Activated T-helper 2 cell treated with anti-CD3 and anti-CD28 coated beads, Interferon-gamma antibody, Interleukin-2, Interleukin-4, amounts not matched to agents 10 μg/mL and 5 μg/mL and 100 μg/mL, durations not matched to agents 14 hours and 24 hours and 36 hours (primary cell): Measurements from ENCODE around the gene DNER. TPM values are rescaled to one million over a fixed set of nuclear protein-coding genes. Genes with fewer than 3 reads are reported as not detected.
"Not testable (repeated sequence)": the region's sequence is repeated elsewhere in the genome, so short reads cannot be mapped to it uniquely, and the experiment has no call there.

Experiments used
- DNase-seq: peaks from one replicate; pipeline ENCODE4 v3.0.0; 2021; ENCODE audit warnings: low spot score
- H3K27ac Mint-ChIP-seq: one replicate; pipeline ENCODE4 v1.8.0; 2021; ENCODE audit warnings: mixed read lengths
- H3K27me3 Mint-ChIP-seq: one replicate; pipeline ENCODE4 v1.8.0; 2021; ENCODE audit warnings: low read depth, mixed read lengths
- H3K36me3 Mint-ChIP-seq: one replicate; pipeline ENCODE4 v1.8.0; 2021; ENCODE audit warnings: low read depth, mixed read lengths
- H3K4me1 Mint-ChIP-seq: one replicate; pipeline ENCODE4 v1.8.0; 2021; ENCODE audit warnings: low read depth, mixed read lengths
- H3K4me3 Mint-ChIP-seq: one replicate; pipeline ENCODE4 v1.8.0; 2021; ENCODE audit warnings: low read depth, mild to moderate bottlenecking, moderate library complexity, mixed read lengths
- H3K9me3 Mint-ChIP-seq: one replicate; pipeline ENCODE4 v1.8.0; 2021; ENCODE audit warnings: mixed read lengths
- intact Hi-C: fragments of 100-400 bp; cut with micrococcal nuclease; formaldehyde crosslinking; loops from one replicate; pipeline ENCODE4 v1.15.1; 2023
- total RNA-seq: library from RNA; stranded (reverse); gene quantifications from 2 replicates; pipeline ENCODE4 v1.2.3, GENCODE V29; 2022

Gene DNER
- total RNA-seq, 1 donor from 2014 or later: not detected

- H3K27me3 Mint-ChIP-seq: peaks cover 23% of the 10 kb centered on the region
- no peak overlapping the region for H3K27ac Mint-ChIP-seq
- H3K4me1 Mint-ChIP-seq: no peaks in the 10 kb centered on the region
- DNase-seq: no peak
- no peaks in the 10 kb centered on the region for H3K9me3 Mint-ChIP-seq
- intact Hi-C loops: no loop called here
- H3K4me3 Mint-ChIP-seq: no peak overlapping the region
- no peaks in the 10 kb centered on the region for H3K36me3 Mint-ChIP-seq
Measured at GRCh38 chr2:229703909-229704630, 10.3 kb downstream of the DNER start.

- H3K9me3 Mint-ChIP-seq: no peaks in the 10 kb centered on the region
- no peaks in the 10 kb centered on the region for H3K4me1 Mint-ChIP-seq
- peaks cover 17% of the 10 kb centered on the region for H3K27me3 Mint-ChIP-seq
- no peak overlapping the region for H3K27ac Mint-ChIP-seq
- no peaks in the 10 kb centered on the region for H3K36me3 Mint-ChIP-seq
- no peak for DNase-seq
- H3K4me3 Mint-ChIP-seq: no peak overlapping the region
- intact Hi-C loops: no loop called here
Measured at GRCh38 chr2:229701716-229702115, 12.6 kb downstream of the DNER start.

- H3K4me1 Mint-ChIP-seq: no peaks in the 10 kb centered on the region
- H3K27ac Mint-ChIP-seq: no peak overlapping the region
- peaks cover 17% of the 10 kb centered on the region for H3K27me3 Mint-ChIP-seq
- no peaks in the 10 kb centered on the region for H3K9me3 Mint-ChIP-seq
- intact Hi-C loops: no loop called here
- no peak for DNase-seq
- H3K36me3 Mint-ChIP-seq: no peaks in the 10 kb centered on the region
- no peak overlapping the region for H3K4me3 Mint-ChIP-seq
Measured at GRCh38 chr2:229701062-229701461, 13.3 kb downstream of the DNER start.

- no peak overlapping the region for H3K27ac Mint-ChIP-seq
- peaks cover 8% of the 10 kb centered on the region for H3K27me3 Mint-ChIP-seq
Measured at GRCh38 chr2:229695961-229696360, 18.4 kb downstream of the DNER start.

GRCh38 chr2:229693845-229694244 is 20.5 kb downstream of the DNER start:
- H3K36me3 Mint-ChIP-seq, intact Hi-C loops, H3K27ac Mint-ChIP-seq, H3K4me1 Mint-ChIP-seq, DNase-seq, H3K4me3 Mint-ChIP-seq, H3K9me3 Mint-ChIP-seq, H3K27me3 Mint-ChIP-seq: not testable (repeated sequence)

More at GRCh38 chr2:229695961-229696360, 18.4 kb downstream of the DNER start:
- Mint-ChIP-seq H3K9me3 (no peaks in the 10 kb centered on the region), H3K36me3 (no peaks in the 10 kb centered on the region), H3K4me3 (no peak overlapping the region), H3K4me1 (no peaks in the 10 kb centered on the region)
- no peak for DNase-seq
- intact Hi-C loops: no loop called here

GRCh38 chr2:229691631-229692030 is 22.7 kb downstream of the DNER start:
- Mint-ChIP-seq H3K4me3 (no peak overlapping the region), H3K27ac (no peak overlapping the region), H3K27me3 (no peaks in the 10 kb centered on the region), H3K9me3 (no peaks in the 10 kb centered on the region), H3K36me3 (no peaks in the 10 kb centered on the region), H3K4me1 (no peaks in the 10 kb centered on the region)
- intact Hi-C loops: no loop called here
- DNase-seq: no peak

GRCh38 chr2:229689307-229689839 is 25.0 kb downstream of the DNER start:
- intact Hi-C loops: no loop called here
- Mint-ChIP-seq H3K27me3 (no peaks in the 10 kb centered on the region), H3K27ac (no peak overlapping the region), H3K4me3 (no peak overlapping the region), H3K9me3 (no peaks in the 10 kb centered on the region), H3K4me1 (no peaks in the 10 kb centered on the region), H3K36me3 (no peaks in the 10 kb centered on the region)
- DNase-seq: no peak

GRCh38 chr2:229688141-229688540 is 26.2 kb downstream of the DNER start:
- H3K4me1 Mint-ChIP-seq: no peaks in the 10 kb centered on the region
- no peak overlapping the region for H3K27ac Mint-ChIP-seq
- H3K9me3 Mint-ChIP-seq: no peaks in the 10 kb centered on the region
- intact Hi-C loops: no loop called here
- peaks cover 2% of the 10 kb centered on the region for H3K27me3 Mint-ChIP-seq
- no peaks in the 10 kb centered on the region for H3K36me3 Mint-ChIP-seq
- H3K4me3 Mint-ChIP-seq: no peak overlapping the region
- no peak for DNase-seq

- no peak overlapping the region for H3K4me3 Mint-ChIP-seq
- H3K27ac Mint-ChIP-seq: no peak overlapping the region
- intact Hi-C loops: no loop called here
- no peaks in the 10 kb centered on the region for H3K9me3 Mint-ChIP-seq
- no peaks in the 10 kb centered on the region for H3K36me3 Mint-ChIP-seq
- no peak for DNase-seq
- no peaks in the 10 kb centered on the region for H3K4me1 Mint-ChIP-seq
- H3K27me3 Mint-ChIP-seq: peaks cover 4% of the 10 kb centered on the region
Measured at GRCh38 chr2:229686122-229686919, 28.0 kb downstream of the DNER start.

GRCh38 chr2:229684942-229685562 is 29.3 kb downstream of the DNER start:
- no peak for DNase-seq
- intact Hi-C loops: no loop called here
- H3K36me3 Mint-ChIP-seq: no peaks in the 10 kb centered on the region
- H3K4me3 Mint-ChIP-seq: no peak overlapping the region
- H3K27ac Mint-ChIP-seq: no peak overlapping the region
- no peaks in the 10 kb centered on the region for H3K4me1 Mint-ChIP-seq
- peaks cover 6% of the 10 kb centered on the region for H3K27me3 Mint-ChIP-seq
- no peaks in the 10 kb centered on the region for H3K9me3 Mint-ChIP-seq

GRCh38 chr2:229679393-229680125 is 34.8 kb downstream of the DNER start:
- Mint-ChIP-seq H3K4me1 (no peaks in the 10 kb centered on the region), H3K4me3 (no peak overlapping the region), H3K9me3 (no peaks in the 10 kb centered on the region), H3K36me3 (no peaks in the 10 kb centered on the region), H3K27ac (no peak overlapping the region), H3K27me3 (peaks cover 18% of the 10 kb centered on the region)
- no peak for DNase-seq
- intact Hi-C loops: no loop called here

GRCh38 chr2:229675569-229675968 is 38.8 kb downstream of the DNER start:
- no peak for DNase-seq
- Mint-ChIP-seq H3K4me3 (no peak overlapping the region), H3K27ac (no peak overlapping the region), H3K27me3 (peaks cover 12% of the 10 kb centered on the region), H3K36me3 (no peaks in the 10 kb centered on the region), H3K9me3 (no peaks in the 10 kb centered on the region), H3K4me1 (no peaks in the 10 kb centered on the region)
- intact Hi-C loops: no loop called here
